ENCODE results near the gene NCOA4. TPM values are rescaled to one million over a fixed set of nuclear protein-coding genes. Genes with fewer than 3 reads are reported as not detected.

Gene NCOA4
- total RNA-seq, 4 donors from 2014 or later: 84.3 to 135 (median 113) TPM

GRCh38 chr10:46025406-46025805, 5.0 kb downstream of the NCOA4 start:
- Histone ChIP-seq H3K36me3 (no peaks in the 10 kb centered on the region), H3K4me3 (no peak overlapping the region), H3K9me3 (no peaks in the 10 kb centered on the region), H3K27ac (peak overlapping the region in 1 of 4 donors; percentile 27), H3K4me1 (peaks cover 4 to 92% (median 48%) of the 10 kb centered on the region in 4 donors), H3K27me3 (no peaks in the 10 kb centered on the region)
- TF ChIP-seq CTCF (IDR thresholded peaks at IDR 0.05): no peak
- TF ChIP-seq POLR2A (IDR thresholded peaks at IDR 0.05): no peak
- TF ChIP-seq EP300 (IDR thresholded peaks at IDR 0.05): no peak
- 67 to 79% methylated on average over 2 of the region's 2 CpGs for WGBS, 2 donors
- no peak for DNase-seq (ENCODE audit: low spot score in 2 of 2)

GRCh38 chr10:46024948-46025347, 5.5 kb downstream of the NCOA4 start:
- Histone ChIP-seq H3K27ac (peak overlapping the region in 2 of 4 donors; percentile 27 to 94), H3K36me3 (no peaks in the 10 kb centered on the region), H3K4me1 (peaks cover 4 to 96% (median 52%) of the 10 kb centered on the region in 4 donors), H3K9me3 (no peaks in the 10 kb centered on the region), H3K27me3 (no peaks in the 10 kb centered on the region), H3K4me3 (no peak overlapping the region)
- TF ChIP-seq CTCF (IDR thresholded peaks at IDR 0.05) (no peak), EP300 (IDR thresholded peaks at IDR 0.05) (no peak), POLR2A (IDR thresholded peaks at IDR 0.05) (no peak)
- no peak for DNase-seq (ENCODE audit: low spot score in 2 of 2)

GRCh38 chr10:46022978-46023702, 7.3 kb downstream of the NCOA4 start:
- peak; percentile 76 to 79 for DNase-seq (ENCODE audit: low spot score in 2 of 2)
- Histone ChIP-seq H3K27ac (peak overlapping the region; percentile 47 to 94 (median 88)), H3K9me3 (no peaks in the 10 kb centered on the region), H3K4me3 (peak overlapping the region; percentile 35 to 77 (median 70)), H3K36me3 (no peaks in the 10 kb centered on the region), H3K4me1 (peaks cover 0 to 97% (median 52%) of the 10 kb centered on the region in 4 donors), H3K27me3 (no peaks in the 10 kb centered on the region)
- WGBS, 2 donors: 0% methylated on average over 21 to 27 of the region's 49 CpGs
- TF ChIP-seq CTCF (IDR thresholded peaks at IDR 0.05) (peak in 1 of 5 experiments; percentile 20), EP300 (IDR thresholded peaks at IDR 0.05) (peak in 1 of 2 donors; percentile 82), POLR2A (IDR thresholded peaks at IDR 0.05) (peak in 1 of 2 donors; percentile 41)

- Histone ChIP-seq H3K36me3 (peaks cover 0 to 9% (median 0%) of the 10 kb centered on the region in 3 donors), H3K9me3 (no peaks in the 10 kb centered on the region), H3K27ac (peak overlapping the region in 3 of 4 donors; percentile 8 to 21 (median 18)), H3K4me3 (no peak overlapping the region), H3K27me3 (no peaks in the 10 kb centered on the region), H3K4me1 (peaks cover 0 to 93% (median 38%) of the 10 kb centered on the region in 4 donors)
- TF ChIP-seq POLR2A (IDR thresholded peaks at IDR 0.05): no peak
- TF ChIP-seq CTCF (IDR thresholded peaks at IDR 0.05): no peak
- no peak for TF ChIP-seq EP300 (IDR thresholded peaks at IDR 0.05)
- DNase-seq (ENCODE audit: low spot score in 2 of 2): no peak
- 80 to 88% methylated on average over 3 of the region's 3 CpGs for WGBS, 2 donors
Measured at GRCh38 chr10:46020344-46020657, 10.1 kb downstream of the NCOA4 start.

DNA sequence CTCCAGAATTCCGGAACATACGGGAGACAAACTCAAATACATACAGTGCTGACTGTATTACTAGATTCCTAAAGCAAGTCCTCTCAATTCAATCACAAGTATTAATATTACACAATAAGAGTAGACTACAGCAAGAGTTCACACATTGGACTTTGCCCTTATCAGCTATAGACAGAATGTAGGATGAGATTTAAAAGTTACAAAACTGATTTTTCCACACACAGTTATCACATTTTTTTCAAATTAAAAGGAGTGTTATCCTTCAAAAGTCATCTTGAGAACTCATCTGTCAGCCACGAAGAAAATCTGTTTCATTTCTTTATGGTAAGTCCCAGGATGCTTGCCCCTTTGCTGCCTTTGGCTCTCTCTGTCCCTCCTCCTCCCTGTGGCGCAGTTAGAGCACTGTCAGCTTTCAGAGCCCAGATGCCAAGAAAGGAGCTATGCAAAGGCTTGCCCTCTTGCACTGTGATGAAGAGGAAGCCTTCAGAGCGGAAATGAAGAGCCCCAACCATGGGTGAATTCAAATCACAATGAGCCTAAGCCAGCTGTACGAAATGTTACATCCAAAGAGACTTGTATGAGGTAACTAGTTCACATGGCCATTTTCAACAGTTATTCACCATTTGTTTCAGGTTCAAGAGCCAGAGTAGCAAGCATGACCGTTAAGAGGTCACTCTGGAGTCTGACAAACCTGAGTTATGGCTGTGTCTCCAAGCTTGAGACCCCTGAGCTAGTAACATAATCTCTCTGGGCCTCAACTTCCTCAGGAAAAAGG, 10.7 kb downstream of the NCOA4 start:
- peak in 1 of 2 donors; percentile 12 for DNase-seq (ENCODE audit: low spot score in 2 of 2)
- no peaks in the 10 kb centered on the region for H3K27me3 ChIP-seq
- TF ChIP-seq EP300 (IDR thresholded peaks at IDR 0.05) (peak in 1 of 2 donors; percentile 39), POLR2A (IDR thresholded peaks at IDR 0.05) (no peak)
- H3K36me3 ChIP-seq: peaks cover 0 to 13% (median 0%) of the 10 kb centered on the region in 3 donors
- H3K4me1 ChIP-seq: peaks cover 0 to 91% (median 35%) of the 10 kb centered on the region in 4 donors
- peak overlapping the region in 1 of 4 donors; percentile 16 for H3K4me3 ChIP-seq
- H3K27ac ChIP-seq: peak overlapping the region in 3 of 4 donors; percentile 8 to 21 (median 18)
- no peaks in the 10 kb centered on the region for H3K9me3 ChIP-seq
- 49 to 55% methylated on average over 7 of the region's 7 CpGs for WGBS, 2 donors

All from tibial nerve (tissue), 4 donors.